HG02642 (cell line): Measurements from ENCODE around the gene TMEM174.

Experiments
- ATAC-seq: cut with Tn5 transposase; IDR thresholded peaks from one replicate; pipeline ENCODE4 v1.9.1; 2021; ENCODE audit warnings: mild to moderate bottlenecking; ENCODE audit not compliant: unreplicated experiment, poor library complexity

Gene TMEM174

GRCh38 chr5:73172951-73173350, at the start of gene TMEM174:
Gene TMEM174, plus strand, starts transcription at chr5:73173193. Its CDS starts 51 bp downstream, at chr5:73173244.
- no peak for ATAC-seq

- ATAC-seq = no peak
Observed at GRCh38 chr5:73125289-73125688, 47.7 kb upstream of the TMEM174 start.

GRCh38 chr5:73126381-73126780, 46.6 kb upstream of the TMEM174 start:
- ATAC-seq = no peak

GRCh38 chr5:73126957-73127356, 46.0 kb upstream of the TMEM174 start:
- ATAC-seq = no peak

- no peak for ATAC-seq
Observed at GRCh38 chr5:73129143-73129542, 43.9 kb upstream of the TMEM174 start.

- ATAC-seq = no peak
Observed at GRCh38 chr5:73130811-73131210, 42.2 kb upstream of the TMEM174 start.

GRCh38 chr5:73131711-73132425, 41.1 kb upstream of the TMEM174 start:
- no peak for ATAC-seq

GRCh38 chr5:73132759-73133158, 40.2 kb upstream of the TMEM174 start:
- ATAC-seq = no peak

- no peak for ATAC-seq
Observed at GRCh38 chr5:73135021-73135420, 38.0 kb upstream of the TMEM174 start.

- ATAC-seq = no peak
Observed at GRCh38 chr5:73135429-73136054, 37.5 kb upstream of the TMEM174 start.

GRCh38 chr5:73136055-73136562, 36.9 kb upstream of the TMEM174 start:
- ATAC-seq = no peak

- no peak for ATAC-seq
Observed at GRCh38 chr5:73137563-73138530, 35.1 kb upstream of the TMEM174 start.

GRCh38 chr5:73139485-73139884, 33.5 kb upstream of the TMEM174 start:
- ATAC-seq = no peak

- no peak for ATAC-seq
Observed at GRCh38 chr5:73140801-73141200, 32.2 kb upstream of the TMEM174 start.

GRCh38 chr5:73142035-73142434, 31.0 kb upstream of the TMEM174 start:
- ATAC-seq = no peak

GRCh38 chr5:73143716-73144115, 29.3 kb upstream of the TMEM174 start:
- ATAC-seq = no peak

- no peak for ATAC-seq
Observed at GRCh38 chr5:73149540-73149939, 23.5 kb upstream of the TMEM174 start.

- ATAC-seq = no peak
Observed at GRCh38 chr5:73150876-73151275, 22.1 kb upstream of the TMEM174 start.

GRCh38 chr5:73151766-73152410, 21.1 kb upstream of the TMEM174 start:
- no peak for ATAC-seq
